ENCODE results near the gene NCBP2. TPM values are rescaled to one million over a fixed set of nuclear protein-coding genes. Genes with fewer than 3 reads are reported as not detected.

The NCBP2 gene
- total RNA-seq, 2 experiments from 2014 or later, result 83.0 to 85.1 TPM

DNA sequence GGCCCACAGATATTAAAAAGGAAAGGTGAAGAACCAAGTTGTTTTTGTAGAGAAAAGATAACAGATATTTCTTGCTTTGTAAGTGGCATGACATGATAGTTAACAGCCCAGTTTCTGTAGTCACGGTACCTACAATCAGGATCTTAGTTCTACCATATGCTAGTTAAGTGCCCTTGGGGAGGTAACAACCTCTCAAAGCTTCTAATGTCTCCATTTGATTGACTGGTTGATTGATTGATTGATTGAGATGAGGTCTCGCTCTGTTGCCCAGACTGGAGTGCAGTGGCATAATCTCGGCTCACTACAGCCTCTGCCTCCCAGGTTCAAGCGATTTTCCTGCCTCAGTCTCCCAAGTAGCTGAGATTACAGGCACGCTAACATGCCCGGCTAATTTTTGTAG is 46.1 kb downstream of the NCBP2 start:
- H3K4me3 Mint-ChIP-seq, result no peak overlapping the region
- POLR2A ChIA-PET, result no interaction called here
- DNase-seq, result no peak
- no peaks in the 10 kb centered on the region for H3K9me3 Mint-ChIP-seq
- CTCF ChIA-PET, result no interaction called here
- no peaks in the 10 kb centered on the region for H3K27me3 Mint-ChIP-seq
- peaks cover 6% of the 10 kb centered on the region for H3K4me1 Mint-ChIP-seq (ENCODE audit: low read depth)
- no peak overlapping the region for H3K27ac Mint-ChIP-seq
- H3K36me3 Mint-ChIP-seq, result peaks cover 6% of the 10 kb centered on the region
- intact Hi-C loops (cut with micrococcal nuclease), result no loop called here

DNA sequence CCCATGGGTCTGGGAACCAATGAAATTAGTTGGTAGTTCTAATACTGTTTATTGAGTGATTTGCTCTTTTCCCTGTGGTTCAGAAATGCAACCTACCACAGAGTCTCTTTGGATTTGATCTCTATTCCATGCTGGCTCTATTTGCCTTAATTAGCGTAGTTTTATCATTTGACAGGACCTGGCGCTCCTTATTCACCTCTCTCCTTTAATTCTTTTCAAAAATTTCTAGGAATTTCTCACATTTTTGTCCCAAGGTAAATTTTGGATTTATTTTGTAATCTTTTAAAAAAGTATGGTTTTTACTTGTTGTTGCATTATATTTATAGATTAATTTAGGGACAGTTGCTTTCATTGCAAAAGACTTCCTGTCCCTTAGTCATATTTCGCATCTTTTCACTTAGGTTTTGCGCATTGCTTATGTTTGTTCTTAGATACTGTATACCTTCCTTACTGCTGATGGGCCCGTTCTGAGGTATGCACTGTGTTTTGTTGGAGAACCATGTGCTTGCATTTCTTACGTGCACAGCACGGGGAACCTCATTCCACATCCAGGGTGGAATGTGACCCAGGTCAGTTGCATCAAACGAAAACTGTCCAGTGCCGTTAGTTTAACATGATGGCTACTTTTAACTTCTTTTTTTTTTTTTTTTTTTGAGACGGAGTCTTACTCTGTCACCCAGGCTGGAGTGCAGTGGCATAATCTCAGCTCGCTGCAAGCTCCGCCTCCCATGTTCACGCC is 47.6 kb downstream of the NCBP2 start:
- no peaks in the 10 kb centered on the region for H3K9me3 Mint-ChIP-seq
- no peaks in the 10 kb centered on the region for H3K27me3 Mint-ChIP-seq
- CTCF ChIA-PET, result no interaction called here
- no peak for DNase-seq
- no peak overlapping the region for H3K4me3 Mint-ChIP-seq
- POLR2A ChIA-PET, result no interaction called here
- no peak overlapping the region for H3K27ac Mint-ChIP-seq
- intact Hi-C loops (cut with micrococcal nuclease), result no loop called here
- H3K4me1 Mint-ChIP-seq (ENCODE audit: low read depth), result peaks cover 16% of the 10 kb centered on the region
- H3K36me3 Mint-ChIP-seq, result peaks cover 2% of the 10 kb centered on the region

DNA sequence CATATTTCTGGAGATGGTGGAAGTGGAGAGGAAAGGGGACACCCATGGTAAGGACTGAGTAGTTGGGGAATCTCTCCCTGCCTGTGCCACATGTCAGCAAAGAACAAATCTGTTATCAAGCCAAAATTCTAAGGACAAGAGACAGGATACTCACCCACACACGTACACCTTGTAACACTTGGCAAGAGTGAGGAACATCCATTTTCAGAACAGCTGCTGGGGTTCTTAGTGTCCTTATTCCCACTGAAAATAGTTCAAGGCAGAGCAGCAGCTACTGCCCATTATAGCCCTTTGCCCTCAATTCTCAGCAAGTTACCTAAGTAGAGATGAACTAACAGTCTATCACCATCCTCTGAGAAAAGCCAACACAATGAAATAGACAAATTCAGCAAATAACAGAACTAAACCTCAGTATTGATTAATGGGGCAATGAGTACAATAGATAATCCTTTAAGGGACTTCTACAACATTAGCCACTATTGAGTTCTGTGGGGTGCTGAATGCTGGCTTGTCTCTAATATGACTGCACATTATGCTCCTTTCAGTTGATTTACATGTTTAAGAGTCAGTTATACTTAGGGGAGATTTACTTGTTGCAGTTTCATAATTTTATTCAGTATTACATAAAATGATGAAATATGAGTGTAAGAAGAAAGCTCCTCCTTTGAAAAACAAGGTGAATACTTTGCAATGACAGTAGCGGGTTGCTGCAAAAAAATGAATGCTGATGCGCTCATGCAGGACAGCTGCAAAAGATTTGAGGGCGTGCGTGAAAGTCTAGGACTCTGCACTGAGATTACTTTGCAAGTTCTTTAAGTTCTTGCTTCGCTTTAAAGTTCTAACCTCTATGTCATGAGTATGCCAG is 52.3 kb downstream of the NCBP2 start:
- Mint-ChIP-seq H3K9me3 (no peaks in the 10 kb centered on the region), H3K27me3 (no peaks in the 10 kb centered on the region), H3K27ac (no peak overlapping the region), H3K4me3 (no peak overlapping the region), H3K4me1 (ENCODE audit: low read depth) (peaks cover 41% of the 10 kb centered on the region), H3K36me3 (peaks cover 8% of the 10 kb centered on the region)
- DNase-seq, result no peak
- ChIA-PET POLR2A (no interaction called here), CTCF (no interaction called here)
- intact Hi-C loops (cut with micrococcal nuclease), result loop anchor here (5.0 kb wide), 1 partner anchor 52 kb away; the partner anchor contains the start of gene NCBP2

DNA sequence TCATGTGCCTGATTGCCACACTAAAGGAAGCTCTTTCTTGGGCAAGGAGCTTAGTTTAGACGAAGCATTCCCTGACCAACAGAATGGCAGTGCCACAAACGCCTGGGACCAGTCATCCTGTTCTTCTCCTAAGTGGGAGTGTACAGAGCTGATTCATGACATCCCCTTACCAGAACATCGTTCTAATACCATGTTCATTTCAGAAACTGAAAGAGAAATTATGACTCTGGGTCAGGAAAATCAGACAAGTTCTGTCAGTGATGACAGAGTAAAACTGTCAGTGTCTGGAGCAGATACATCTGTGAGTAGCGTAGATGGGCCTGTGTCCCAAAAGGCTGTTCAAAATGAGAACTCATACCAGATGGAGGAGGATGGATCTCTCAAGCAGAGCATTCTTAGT is 56.2 kb downstream of the NCBP2 start:
- POLR2A ChIA-PET, result interaction anchor here (1.7 kb wide), 1 partner anchor 19 kb away, joined by 12 read pairs; the partner anchor contains the start of gene SENP5
- DNase-seq, result peak; percentile 40
- peaks cover 53% of the 10 kb centered on the region for H3K4me1 Mint-ChIP-seq (ENCODE audit: low read depth)
- no peaks in the 10 kb centered on the region for H3K9me3 Mint-ChIP-seq
- peak overlapping the region; percentile 16 for H3K27ac Mint-ChIP-seq
- H3K36me3 Mint-ChIP-seq, result peaks cover 11% of the 10 kb centered on the region
- CTCF ChIA-PET, result interaction anchor here (0.7 to 1.9 kb wide), 3 partner anchors 10 to 83 kb away, joined by 4 to 6 read pairs (median 4); partner anchors contain the start of gene SENP5
- intact Hi-C loops (cut with micrococcal nuclease), result loop anchor here (1.0 to 5.0 kb wide), 2 partner anchors 19 to 56 kb away; partner anchors contain the start of genes NCBP2 and SENP5
- no peaks in the 10 kb centered on the region for H3K27me3 Mint-ChIP-seq
- no peak overlapping the region for H3K4me3 Mint-ChIP-seq

Other genes with a start within 250 kb of the NCBP2 start
- 1 to 10 TPM; 6.5 to 6.6 TPM for gene CEP19, start 230.3 kb downstream of the NCBP2 start, total RNA-seq
- 10 to 100 TPM; 47.5 to 49.2 TPM for gene PIGX, start 230.2 kb downstream of the NCBP2 start, total RNA-seq
- 100 to 1,000 TPM in 1 of 2 experiments, 10 to 100 TPM in 1; 98.4 to 101 TPM for gene PAK2, start 202.7 kb downstream of the NCBP2 start, total RNA-seq
- 10 to 100 TPM; 30.5 to 32.0 TPM for gene SENP5, start 74.6 kb downstream of the NCBP2 start, total RNA-seq
- under 1 TPM; 0.65 to 0.71 TPM for gene PIGZ, start 26.3 kb upstream of the NCBP2 start, total RNA-seq
- 1 to 10 TPM; 6.0 TPM for gene MELTF, start 87.3 kb upstream of the NCBP2 start, total RNA-seq